ENCODE results near the gene ANKMY2.

- TF ChIP-seq CTCF (IDR thresholded peaks at IDR 0.05) = no peak
- no peak for TF ChIP-seq POLR2A (IDR thresholded peaks at IDR 0.05)
Measured at GRCh38 chr7:16688249-16688648, 42.7 kb upstream of the ANKMY2 start.
